H9 (cell line): ENCODE data around the gene KCNH1. TPM values are rescaled to one million over a fixed set of nuclear protein-coding genes. Genes with fewer than 3 reads are reported as not detected.

Source experiments
- DNase-seq: peaks from one replicate; pipeline ENCODE4 v3.0.0-alpha.2; 2017
- H2AFZ ChIP-seq: one replicate; pipeline ENCODE4 v1.6.1; 2013; ENCODE audit warnings: mild to moderate bottlenecking, low read length, control low read depth, moderate library complexity
- H2AK5ac ChIP-seq: 2 replicates; pipeline ENCODE4 v1.6.1; 2013; ENCODE audit warnings: low read length, control low read depth, mixed read lengths; ENCODE audit not compliant: insufficient read length
- H2BK120ac ChIP-seq: one replicate; pipeline ENCODE4 v1.6.1; 2013; ENCODE audit warnings: low read depth, mild to moderate bottlenecking, low read length, control low read depth, inconsistent platforms; ENCODE audit not compliant: poor library complexity, severe bottlenecking
- H2BK12ac ChIP-seq: 2 replicates; pipeline ENCODE4 v1.6.1; 2013; ENCODE audit warnings: low read length, control low read depth, mixed read lengths, low read depth; ENCODE audit not compliant: insufficient read length
- H2BK15ac ChIP-seq: 2 replicates; pipeline ENCODE4 v1.6.1; 2013; ENCODE audit warnings: low read depth, low read length, control low read depth
- H2BK20ac ChIP-seq: one replicate; pipeline ENCODE4 v1.6.1; 2013; ENCODE audit warnings: low read depth, mild to moderate bottlenecking, low read length, control low read depth, inconsistent platforms; ENCODE audit not compliant: poor library complexity, severe bottlenecking
- H2BK5ac ChIP-seq: 2 replicates; pipeline ENCODE4 v1.6.1; 2013; ENCODE audit warnings: low read length, control low read depth, mixed read lengths; ENCODE audit not compliant: insufficient read length
- H3K14ac ChIP-seq: 2 replicates; pipeline ENCODE4 v1.6.1; 2013; ENCODE audit warnings: low read length, control low read depth; ENCODE audit not compliant: insufficient read depth
- H3K18ac ChIP-seq: 2 replicates; pipeline ENCODE4 v1.6.1; 2013; ENCODE audit warnings: low read depth, mild to moderate bottlenecking, mixed read lengths, low read length, control low read depth; ENCODE audit not compliant: insufficient read length
- H3K23ac ChIP-seq: 2 replicates; pipeline ENCODE4 v1.6.1; 2013; ENCODE audit warnings: low read length, control low read depth, mixed read lengths, low read depth; ENCODE audit not compliant: insufficient read length
- H3K23me2 ChIP-seq: 2 replicates; pipeline ENCODE4 v1.6.1; 2013; ENCODE audit warnings: low read depth, mild to moderate bottlenecking, mixed read lengths, low read length, control low read depth; ENCODE audit not compliant: insufficient read length, poor library complexity, severe bottlenecking
- H3K27ac ChIP-seq: 2 replicates; pipeline ENCODE4 v1.5.1; 2013; ENCODE audit warnings: low read length, control low read depth, mixed read lengths, low read depth; ENCODE audit not compliant: insufficient read length
- H3K27me3 ChIP-seq: 2 replicates; pipeline ENCODE4 v1.6.1; 2013; ENCODE audit warnings: low read length, control low read depth, inconsistent platforms; ENCODE audit not compliant: insufficient read depth
- H3K4ac ChIP-seq: 2 replicates; pipeline ENCODE4 v1.6.1; 2013; ENCODE audit warnings: low read depth, mild to moderate bottlenecking, control low read depth, inconsistent platforms, low read length, moderate library complexity
- H3K4me1 ChIP-seq: 2 replicates; pipeline ENCODE4 v1.6.1; 2013; ENCODE audit warnings: low read length, control low read depth, inconsistent platforms; ENCODE audit not compliant: insufficient read depth
- H3K4me2 ChIP-seq: 2 replicates; pipeline ENCODE4 v1.6.1; 2013; ENCODE audit warnings: low read length, control low read depth, mixed read lengths; ENCODE audit not compliant: insufficient read length, insufficient read depth
- H3K56ac ChIP-seq: 2 replicates; pipeline ENCODE4 v1.6.1; 2013; ENCODE audit warnings: low read depth, mild to moderate bottlenecking, mixed read lengths, low read length, control low read depth; ENCODE audit not compliant: insufficient read length
- H3K79me1 ChIP-seq: 2 replicates; pipeline ENCODE4 v1.6.1; 2013; ENCODE audit warnings: low read depth, mild to moderate bottlenecking, moderate library complexity, low read length, control low read depth, inconsistent platforms; ENCODE audit not compliant: insufficient read depth, poor library complexity, severe bottlenecking
- H3K79me2 ChIP-seq: 2 replicates; pipeline ENCODE4 v1.6.1; 2013; ENCODE audit warnings: low read length, control low read depth, inconsistent platforms; ENCODE audit not compliant: insufficient read depth
- H3K9ac ChIP-seq: 2 replicates; pipeline ENCODE4 v1.6.1; 2013; ENCODE audit warnings: low read length, control low read depth, mixed read lengths; ENCODE audit not compliant: insufficient read length; ENCODE audit errors: extremely low read depth
- H3K9me3 ChIP-seq: one replicate; pipeline ENCODE4 v1.6.1; 2013; ENCODE audit warnings: low read depth, low read length, inconsistent platforms; ENCODE audit not compliant: control insufficient read depth
- H3T11ph ChIP-seq: one replicate; pipeline ENCODE4 v1.6.1; 2013; ENCODE audit warnings: mild to moderate bottlenecking, low read length, control low read depth, inconsistent platforms
- H4K20me1 ChIP-seq: one replicate; pipeline ENCODE4 v1.6.1; 2013; ENCODE audit not compliant: control insufficient read depth, insufficient read length, insufficient read depth
- H4K5ac ChIP-seq: 2 replicates; pipeline ENCODE4 v1.6.1; 2013; ENCODE audit warnings: low read depth, mild to moderate bottlenecking, mixed read lengths, low read length, control low read depth; ENCODE audit not compliant: insufficient read length
- H4K8ac ChIP-seq: replicated peaks from 2 replicates; pipeline ENCODE4 v1.6.1; 2013; ENCODE audit warnings: low read length, control low read depth, mixed read lengths, low read depth; ENCODE audit not compliant: insufficient read length
- H4K91ac ChIP-seq: 2 replicates; pipeline ENCODE4 v1.6.1; 2013; ENCODE audit warnings: low read depth, mild to moderate bottlenecking, moderate library complexity, mixed read lengths, low read length, control low read depth; ENCODE audit not compliant: insufficient read length
- H3K27ac Mint-ChIP-seq, 3 experiments: 2 replicates in 2 of 3; 3 replicates in 1 of 3; pipeline ENCODE4 v1.8.0; 2020 to 2021; ENCODE audit warnings: mixed read lengths in 3 of 3, mild to moderate bottlenecking in 1 of 3, moderate library complexity in 1 of 3
- H3K27me3 Mint-ChIP-seq: 2 replicates; pipeline ENCODE4 v1.8.0; 2021; ENCODE audit warnings: low read depth, mild to moderate bottlenecking, moderate library complexity, mixed read lengths
- H3K36me3 Mint-ChIP-seq, 3 experiments: 2 replicates in 2 of 3; 3 replicates in 1 of 3; pipeline ENCODE4 v1.8.0; 2020 to 2021; ENCODE audit warnings: low read depth in 3 of 3, mixed read lengths in 3 of 3; ENCODE audit not compliant: insufficient read depth in 1 of 3
- H3K4me1 Mint-ChIP-seq, 2 experiments: 2 replicates each; pipeline ENCODE4 v1.8.0; 2020; ENCODE audit warnings: mixed read lengths in 2 of 2
- H3K4me3 Mint-ChIP-seq, 2 experiments: 2 replicates in 1 of 2; 3 replicates in 1 of 2; pipeline ENCODE4 v1.8.0; 2020 to 2021; ENCODE audit warnings: mild to moderate bottlenecking in 2 of 2, mixed read lengths in 2 of 2, moderate library complexity in 1 of 2
- H3K9me3 Mint-ChIP-seq, 2 experiments: 2 replicates in 1 of 2; 3 replicates in 1 of 2; pipeline ENCODE4 v1.8.0; 2020; ENCODE audit warnings: mild to moderate bottlenecking in 2 of 2, mixed read lengths in 2 of 2, moderate library complexity in 1 of 2
- CTCF ChIP-seq: fragments of 200-600 bp; sonication (generic); conservative IDR thresholded peaks from 3 replicates; pipeline ENCODE4 v1.8.0; 2021; ENCODE audit warnings: antibody characterized with exemption, mild to moderate bottlenecking
- WGBS: extraction: QIAGEN DNeasy Blood & Tissue Kit; methylation state at CpG from one replicate; pipeline ENCODE4 v1.1.7; 2013; ENCODE audit warnings: missing lambda C conversion rate, low lambda C conversion rate, mixed read lengths; ENCODE audit not compliant: insufficient read length; ENCODE audit errors: extremely low coverage; 5-methylcytosine and 5-hydroxymethylcytosine counted together
- total RNA-seq: library from RNA; stranded (reverse); gene quantifications from 2 replicates; pipeline ENCODE4 v1.2.1, GENCODE V29; 2021

KCNH1 gene
- total RNA-seq, 1 experiment from 2014 or later: 0.11 TPM

GRCh38 chr1:210758261-210758660 lies 375.7 kb downstream of the KCNH1 start:
- no peak overlapping the region for H2BK12ac ChIP-seq
- H2AFZ ChIP-seq: no peak overlapping the region
- H3K79me1 ChIP-seq: no peaks in the 10 kb centered on the region
- H2AK5ac ChIP-seq: no peak overlapping the region
- Mint-ChIP-seq H3K4me1 (peaks cover 20 to 25% of the 10 kb centered on the region in 2 experiments), H3K27me3 (peaks cover 10% of the 10 kb centered on the region), H3K4me3 (no peak overlapping the region), H3K27ac (no peak overlapping the region), H3K9me3 (peaks cover 8 to 12% of the 10 kb centered on the region in 2 experiments; a peak in 4 of 5 replicates), H3K36me3 (peaks cover 0 to 2% (median 0%) of the 10 kb centered on the region in 3 experiments; a peak in 2 of 7 replicates)
- WGBS: no CpG with 5 or more reads among the region's 1 CpG
- H3K9ac ChIP-seq: no peak overlapping the region
- H3T11ph ChIP-seq: no peak overlapping the region
- H3K9me3 ChIP-seq: no peaks in the 10 kb centered on the region
- no peak overlapping the region for H3K23ac ChIP-seq
- DNase-seq: no peak
- no peak overlapping the region for H3K14ac ChIP-seq
- no peak overlapping the region for H3K27ac ChIP-seq
- no peaks in the 10 kb centered on the region for H3K27me3 ChIP-seq
- H4K91ac ChIP-seq: no peak overlapping the region
- H2BK5ac ChIP-seq: no peak overlapping the region
- H3K4me1 ChIP-seq: peaks cover 4% of the 10 kb centered on the region; the same call in 1 of the 2 replicates
- H2BK20ac ChIP-seq: no peak overlapping the region
- no peak overlapping the region for H3K4me2 ChIP-seq
- H4K5ac ChIP-seq: no peak overlapping the region
- H3K18ac ChIP-seq: no peak overlapping the region
- no peak for TF ChIP-seq CTCF
- H3K56ac ChIP-seq: no peak overlapping the region
- no peak overlapping the region for H3K4ac ChIP-seq
- no peaks in the 10 kb centered on the region for H4K20me1 ChIP-seq
- H3K79me2 ChIP-seq: no peaks in the 10 kb centered on the region
- no peak overlapping the region for H2BK15ac ChIP-seq
- H4K8ac ChIP-seq: no peak overlapping the region
- H3K23me2 ChIP-seq: no peaks in the 10 kb centered on the region
- no peak overlapping the region for H2BK120ac ChIP-seq
